ENCODE measurements around the gene LIX1L. TPM values are rescaled to one million over a fixed set of nuclear protein-coding genes. Genes with fewer than 3 reads are reported as not detected.
A peak's percentile ranks its signal among the peaks of the same experiment; 100 is the strongest.
"Not testable (repeated sequence)": the region's sequence is repeated elsewhere in the genome, so short reads cannot be mapped to it uniquely, and the experiment has no call there.

Gene LIX1L
- total and polyA plus RNA-seq, 5 donors from 2014 or later: 21.7 to 36.2 (median 26.1) TPM

DNA sequence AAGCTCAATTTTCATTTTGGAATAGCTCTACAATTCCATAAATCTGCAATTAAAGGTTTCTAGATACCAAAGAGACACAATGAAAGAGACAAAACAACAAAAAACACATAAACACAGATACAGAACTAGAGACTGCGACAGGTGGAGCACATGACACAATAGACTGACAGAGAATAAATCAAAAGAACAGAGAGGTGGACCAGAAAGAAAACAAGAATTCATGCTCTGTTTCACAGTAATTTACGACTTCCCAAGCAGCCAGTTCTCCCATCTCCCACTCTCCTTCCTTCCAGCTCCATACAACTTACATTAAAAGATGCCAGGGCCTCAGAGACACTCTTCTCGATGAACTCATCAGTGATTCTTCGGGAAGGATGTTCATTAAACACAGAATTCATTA, 15.4 kb downstream of the LIX1L start:
- Mint-ChIP-seq H3K4me1 (peaks cover 4 to 22% (median 13%) of the 10 kb centered on the region in 4 donors), H3K27me3 (no peaks in the 10 kb centered on the region), H3K4me3 (no peak overlapping the region), H3K27ac (peak overlapping the region; percentile 65 to 95 (median 68)), H3K36me3 (peaks cover 17% of the 10 kb centered on the region), H3K9me3 (no peaks in the 10 kb centered on the region)
- H3K27me3 ChIP-seq (ENCODE audit: control insufficient read depth, insufficient read depth, low read length): no peaks in the 10 kb centered on the region
- H3K36me3 ChIP-seq (ENCODE audit: control insufficient read depth, insufficient read depth, low read length): peaks cover 40% of the 10 kb centered on the region
- DNase-seq: no peak
- H3K4me1 ChIP-seq (ENCODE audit: control insufficient read depth, insufficient read depth, low read length, poor library complexity, severe bottlenecking): no peaks in the 10 kb centered on the region
- H3K27ac ChIP-seq (ENCODE audit: insufficient read depth, low read length, poor library complexity, severe bottlenecking): no peak overlapping the region
- no peak for ATAC-seq (ENCODE audit: low read depth in 2 of 2)
- H3K4me3 ChIP-seq (ENCODE audit: low read depth, low read length): no peak overlapping the region
- no peaks in the 10 kb centered on the region for H3K9me3 ChIP-seq (ENCODE audit: control insufficient read depth in 2 of 2, low read length in 2 of 2)

DNA sequence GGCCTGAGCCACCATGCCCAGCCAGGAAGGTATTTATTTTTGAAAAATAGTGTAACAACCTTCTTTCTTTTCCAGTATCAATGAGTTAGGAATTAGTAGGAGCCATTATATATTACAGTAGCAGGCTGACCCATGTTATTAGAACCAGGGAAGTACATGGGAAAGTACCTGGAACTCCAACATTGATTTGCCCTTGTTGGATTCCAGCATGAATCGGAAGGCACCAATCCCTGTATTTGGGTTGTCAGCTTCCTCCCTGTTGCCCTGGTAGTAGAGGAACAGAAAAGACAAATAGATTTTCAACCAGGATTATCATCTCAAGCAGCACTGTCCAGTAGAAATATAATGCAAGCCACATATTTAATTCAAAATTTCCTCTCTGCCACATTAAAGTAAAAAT, 20.4 kb downstream of the LIX1L start:
- H3K9me3 Mint-ChIP-seq: no peaks in the 10 kb centered on the region
- H3K27me3 Mint-ChIP-seq: no peaks in the 10 kb centered on the region
- H3K27me3 ChIP-seq (ENCODE audit: control insufficient read depth, insufficient read depth, low read length): no peaks in the 10 kb centered on the region
- H3K4me1 ChIP-seq (ENCODE audit: control insufficient read depth, insufficient read depth, low read length, poor library complexity, severe bottlenecking): peaks cover 9% of the 10 kb centered on the region
- H3K36me3 ChIP-seq (ENCODE audit: control insufficient read depth, insufficient read depth, low read length): peaks cover 34% of the 10 kb centered on the region
- H3K9me3 ChIP-seq (ENCODE audit: control insufficient read depth in 2 of 2, low read length in 2 of 2): no peaks in the 10 kb centered on the region
- peaks cover 27% of the 10 kb centered on the region for H3K36me3 Mint-ChIP-seq
- peak overlapping the region in 1 of 3 donors; percentile 59 for H3K27ac Mint-ChIP-seq
- ATAC-seq (ENCODE audit: low read depth in 2 of 2) (no peak), DNase-seq (no peak)
- H3K4me3 ChIP-seq (ENCODE audit: low read depth, low read length): no peak overlapping the region
- no peak overlapping the region for H3K27ac ChIP-seq (ENCODE audit: insufficient read depth, low read length, poor library complexity, severe bottlenecking)
- H3K4me1 Mint-ChIP-seq: peaks cover 10 to 23% (median 17%) of the 10 kb centered on the region in 4 donors
- H3K4me3 Mint-ChIP-seq: no peak overlapping the region

DNA sequence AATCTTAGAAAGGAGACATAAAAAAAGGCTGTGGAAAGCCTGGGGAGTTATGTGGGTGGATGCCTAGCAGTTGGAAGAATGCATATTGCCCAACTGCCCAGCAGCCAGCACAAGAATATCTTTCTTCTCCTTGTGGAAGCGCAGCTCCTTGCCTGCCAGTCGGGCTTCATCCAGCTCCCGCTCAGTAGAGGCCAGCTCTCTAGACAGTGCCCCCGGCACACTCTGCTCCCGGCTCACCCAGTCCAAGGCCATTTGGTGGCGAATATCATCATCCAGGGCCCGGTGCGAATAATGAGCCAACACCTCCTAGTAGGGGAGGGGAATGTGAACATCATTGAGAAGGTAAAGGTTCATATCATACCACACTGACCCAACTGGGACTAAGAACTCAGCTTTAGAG, 21.6 kb downstream of the LIX1L start:
- H3K36me3 Mint-ChIP-seq: peaks cover 25% of the 10 kb centered on the region
- ATAC-seq (ENCODE audit: low read depth in 2 of 2) (no peak), DNase-seq (no peak)
- Histone ChIP-seq H3K4me1 (ENCODE audit: control insufficient read depth, insufficient read depth, low read length, poor library complexity, severe bottlenecking) (peaks cover 16% of the 10 kb centered on the region), H3K9me3 (ENCODE audit: control insufficient read depth in 2 of 2, low read length in 2 of 2) (no peaks in the 10 kb centered on the region), H3K4me3 (ENCODE audit: low read depth, low read length) (no peak overlapping the region), H3K27ac (ENCODE audit: insufficient read depth, low read length, poor library complexity, severe bottlenecking) (no peak overlapping the region), H3K36me3 (ENCODE audit: control insufficient read depth, insufficient read depth, low read length) (peaks cover 24% of the 10 kb centered on the region), H3K27me3 (ENCODE audit: control insufficient read depth, insufficient read depth, low read length) (no peaks in the 10 kb centered on the region)
- H3K27ac Mint-ChIP-seq: no peak overlapping the region
- H3K4me3 Mint-ChIP-seq: no peak overlapping the region
- peaks cover 14 to 25% (median 21%) of the 10 kb centered on the region in 4 donors for H3K4me1 Mint-ChIP-seq
- H3K9me3 Mint-ChIP-seq: no peaks in the 10 kb centered on the region
- no peaks in the 10 kb centered on the region for H3K27me3 Mint-ChIP-seq

DNA sequence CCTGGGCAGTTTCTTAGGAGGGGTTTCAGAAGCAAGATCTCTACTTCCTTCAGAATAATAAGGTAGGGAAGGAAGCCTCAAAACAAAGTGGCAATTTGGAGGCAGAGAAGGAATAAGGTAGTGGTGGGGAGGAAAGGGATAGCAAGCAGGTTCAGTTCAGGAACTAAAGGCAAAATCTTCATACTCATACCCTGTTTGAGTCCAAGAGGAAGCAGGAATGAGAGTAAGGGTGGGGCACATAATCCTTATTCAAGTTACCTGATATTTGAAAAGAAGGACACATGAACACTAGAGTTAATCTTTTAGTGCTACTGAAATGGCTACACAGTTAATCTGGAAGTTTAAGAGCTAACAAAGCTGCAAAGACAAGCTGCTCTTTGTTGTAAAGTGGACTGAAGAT, 22.1 kb downstream of the LIX1L start:
- H3K4me3 ChIP-seq (ENCODE audit: low read depth, low read length): no peak overlapping the region
- peaks cover 16% of the 10 kb centered on the region for H3K4me1 ChIP-seq (ENCODE audit: control insufficient read depth, insufficient read depth, low read length, poor library complexity, severe bottlenecking)
- Mint-ChIP-seq H3K4me1 (peaks cover 14 to 25% (median 23%) of the 10 kb centered on the region in 4 donors), H3K9me3 (no peaks in the 10 kb centered on the region), H3K4me3 (peak overlapping the region in 1 of 4 donors; percentile 64), H3K27ac (peak overlapping the region in 1 of 3 donors; percentile 60), H3K27me3 (no peaks in the 10 kb centered on the region), H3K36me3 (peaks cover 25% of the 10 kb centered on the region)
- ATAC-seq (ENCODE audit: low read depth in 2 of 2) (no peak), DNase-seq (no peak)
- H3K27me3 ChIP-seq (ENCODE audit: control insufficient read depth, insufficient read depth, low read length): no peaks in the 10 kb centered on the region
- no peak overlapping the region for H3K27ac ChIP-seq (ENCODE audit: insufficient read depth, low read length, poor library complexity, severe bottlenecking)
- H3K9me3 ChIP-seq (ENCODE audit: control insufficient read depth in 2 of 2, low read length in 2 of 2): no peaks in the 10 kb centered on the region
- peaks cover 24% of the 10 kb centered on the region for H3K36me3 ChIP-seq (ENCODE audit: control insufficient read depth, insufficient read depth, low read length)

DNA sequence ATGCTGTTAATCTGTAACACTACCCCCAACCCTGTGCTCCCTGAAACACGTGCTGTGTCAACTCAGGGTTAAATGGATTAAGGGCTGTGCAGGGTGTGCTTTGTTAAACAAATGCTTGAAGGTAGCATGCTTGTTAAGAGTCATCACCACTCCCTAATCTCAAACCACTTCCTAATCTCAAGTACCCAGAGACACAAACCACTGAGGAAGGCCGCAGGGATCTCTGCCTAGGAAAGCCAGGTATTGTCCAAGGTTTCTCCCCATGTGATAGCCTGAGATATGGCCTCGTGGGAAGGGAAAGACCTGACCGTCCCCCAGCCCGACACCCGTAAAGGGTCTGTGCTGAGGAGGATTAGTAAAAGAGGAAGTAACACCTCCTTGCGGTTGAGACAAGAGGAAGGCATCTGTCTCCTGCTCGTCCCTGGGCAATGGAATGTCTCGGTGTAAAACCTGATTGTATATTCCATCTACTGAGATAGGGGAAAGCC, 25.3 kb downstream of the LIX1L start:
- Mint-ChIP-seq H3K4me1 (peaks cover 16 to 38% (median 27%) of the 10 kb centered on the region in 4 donors), H3K36me3 (peaks cover 22% of the 10 kb centered on the region), H3K27ac (peak overlapping the region; percentile 88 to 95 (median 95)), H3K4me3 (peak overlapping the region; percentile 76 to 88 (median 82))
- not testable (repeated sequence) for H3K9me3 Mint-ChIP-seq; H3K27me3 ChIP-seq (ENCODE audit: control insufficient read depth, insufficient read depth, low read length); H3K27me3 Mint-ChIP-seq; ATAC-seq (ENCODE audit: low read depth in 2 of 2); H3K9me3 ChIP-seq (ENCODE audit: control insufficient read depth in 2 of 2, low read length in 2 of 2)
- DNase-seq: peak in 2 of 3 donors; percentile 35 to 54
- Histone ChIP-seq H3K27ac (ENCODE audit: insufficient read depth, low read length, poor library complexity, severe bottlenecking) (peak overlapping the region; percentile 69), H3K4me3 (ENCODE audit: low read depth, low read length) (peak overlapping the region; percentile 43), H3K36me3 (ENCODE audit: control insufficient read depth, insufficient read depth, low read length) (peaks cover 23% of the 10 kb centered on the region), H3K4me1 (ENCODE audit: control insufficient read depth, insufficient read depth, low read length, poor library complexity, severe bottlenecking) (peaks cover 24% of the 10 kb centered on the region)

DNA sequence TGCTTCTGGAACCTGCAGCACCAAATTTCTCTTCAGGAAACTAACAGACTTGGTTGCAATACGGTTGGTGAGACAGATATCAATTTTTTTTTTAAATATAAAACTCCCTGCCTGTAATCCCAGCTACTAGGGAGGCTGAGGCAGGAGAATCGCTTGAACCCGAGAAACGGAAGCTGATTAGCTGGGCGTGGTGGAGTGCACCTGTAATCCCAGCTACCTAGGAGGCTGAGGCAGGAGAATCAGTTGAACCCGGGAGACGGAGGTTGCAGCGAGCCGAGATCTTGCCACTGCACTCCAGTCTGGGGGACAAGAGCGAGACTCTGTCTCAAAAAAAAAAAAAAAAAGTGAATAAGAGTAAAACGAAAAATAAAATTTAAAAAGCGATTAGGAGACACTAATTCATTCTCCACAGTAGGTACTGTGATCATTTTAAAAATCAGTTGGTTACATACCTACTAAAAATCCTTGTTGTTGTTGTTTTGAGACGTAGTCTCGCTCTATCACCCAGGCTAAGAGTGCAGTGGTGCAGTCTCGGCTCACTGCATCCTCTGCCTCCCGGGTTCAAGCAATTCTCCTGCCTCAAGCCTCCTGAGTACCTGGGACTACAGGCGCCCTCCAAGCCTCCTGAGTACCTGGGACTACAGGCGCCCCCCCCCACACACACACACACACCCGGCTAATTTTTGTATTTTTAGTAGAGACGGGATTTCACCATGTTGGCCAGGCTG, 29.7 kb downstream of the LIX1L start:
- ATAC-seq (ENCODE audit: low read depth in 2 of 2) (no peak), DNase-seq (peak in 1 of 3 donors; percentile 40)
- no peaks in the 10 kb centered on the region for H3K27me3 ChIP-seq (ENCODE audit: control insufficient read depth, insufficient read depth, low read length)
- peak overlapping the region; percentile 98 for H3K27ac ChIP-seq (ENCODE audit: insufficient read depth, low read length, poor library complexity, severe bottlenecking)
- peaks cover 14% of the 10 kb centered on the region for H3K36me3 ChIP-seq (ENCODE audit: control insufficient read depth, insufficient read depth, low read length)
- Mint-ChIP-seq H3K4me3 (peak overlapping the region in 2 of 4 donors; percentile 74 to 85), H3K4me1 (peaks cover 8 to 35% (median 24%) of the 10 kb centered on the region in 4 donors), H3K27ac (peak overlapping the region in 2 of 3 donors; percentile 89 to 97), H3K27me3 (no peaks in the 10 kb centered on the region), H3K36me3 (peaks cover 11% of the 10 kb centered on the region), H3K9me3 (no peaks in the 10 kb centered on the region)
- H3K4me1 ChIP-seq (ENCODE audit: control insufficient read depth, insufficient read depth, low read length, poor library complexity, severe bottlenecking): peaks cover 30% of the 10 kb centered on the region
- peak overlapping the region; percentile 96 for H3K4me3 ChIP-seq (ENCODE audit: low read depth, low read length)
- no peaks in the 10 kb centered on the region for H3K9me3 ChIP-seq (ENCODE audit: control insufficient read depth in 2 of 2, low read length in 2 of 2)

DNA sequence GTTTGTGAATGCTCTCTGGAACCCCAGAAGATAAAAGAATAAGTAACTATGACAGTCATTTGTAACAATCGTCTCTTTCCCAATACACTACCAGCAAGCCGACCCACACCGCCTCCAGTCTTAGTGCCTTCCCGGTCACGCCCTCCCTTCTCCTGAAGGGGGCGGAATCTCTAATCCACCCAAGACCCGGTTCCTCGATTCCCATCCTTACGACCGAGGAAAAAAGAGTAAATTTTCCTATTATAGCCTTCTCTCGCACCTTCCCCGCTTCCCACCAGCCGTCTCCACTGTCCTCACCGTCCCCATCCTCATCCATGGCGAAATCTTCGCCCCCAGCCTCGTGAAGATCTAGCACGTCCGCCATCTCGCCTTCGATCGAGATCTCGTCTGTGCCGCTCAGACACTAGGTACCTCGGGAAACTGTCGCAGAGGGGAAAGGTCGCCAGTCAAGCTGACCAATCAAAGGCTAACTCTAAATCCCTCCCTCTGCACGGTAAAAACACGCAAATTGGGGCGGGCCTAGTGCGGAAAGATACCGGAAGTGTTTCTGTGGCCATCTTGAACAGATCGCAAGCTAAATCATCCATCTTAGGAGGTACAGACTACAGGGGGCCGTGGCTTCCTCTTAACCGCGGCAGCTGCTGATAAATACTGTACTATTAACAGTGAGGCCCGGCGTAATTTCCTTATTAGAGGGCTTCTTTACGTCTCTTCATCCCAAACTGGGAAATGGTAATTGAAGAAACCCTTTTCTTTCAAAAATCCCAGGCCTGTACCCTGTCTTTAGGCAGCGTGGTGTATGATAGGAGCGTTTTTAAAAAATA, 30.5 kb downstream of the LIX1L start, which contains the start of gene RBM8A:
Gene RBM8A, minus strand, starts transcription at position 422 of the 824 bp plus-strand sequence. Its CDS starts 58 bp downstream, at position 364.
- Histone ChIP-seq H3K4me3 (ENCODE audit: low read depth, low read length) (peak within 1 kb of the TSS; percentile 96), H3K9me3 (ENCODE audit: control insufficient read depth in 2 of 2, low read length in 2 of 2) (no peaks in the 10 kb centered on the region), H3K27me3 (ENCODE audit: control insufficient read depth, insufficient read depth, low read length) (no peaks in the 10 kb centered on the region), H3K27ac (ENCODE audit: insufficient read depth, low read length, poor library complexity, severe bottlenecking) (peak within 1 kb of the TSS; percentile 98), H3K36me3 (ENCODE audit: control insufficient read depth, insufficient read depth, low read length) (peaks cover 22% of the 10 kb centered on the region), H3K4me1 (ENCODE audit: control insufficient read depth, insufficient read depth, low read length, poor library complexity, severe bottlenecking) (peaks cover 25% of the 10 kb centered on the region)
- ATAC-seq (ENCODE audit: low read depth in 2 of 2): peak; percentile 97 to 99
- no peaks in the 10 kb centered on the region for H3K9me3 Mint-ChIP-seq
- H3K27ac Mint-ChIP-seq: peak within 1 kb of the TSS in 2 of 3 donors; percentile 89 to 97
- peak; percentile 93 to 99 (median 97) for DNase-seq
- H3K4me1 Mint-ChIP-seq: peaks cover under 1 to 29% (median 16%) of the 10 kb centered on the region in 4 donors
- H3K36me3 Mint-ChIP-seq: peaks cover 11% of the 10 kb centered on the region
- peak within 1 kb of the TSS in 1 of 4 donors; percentile 74 for H3K4me3 Mint-ChIP-seq
- H3K27me3 Mint-ChIP-seq: no peaks in the 10 kb centered on the region
